Measurements from ENCODE around the gene HOXD8. TPM values are rescaled to one million over a fixed set of nuclear protein-coding genes. Genes with fewer than 3 reads are reported as not detected.

The HOXD8 gene
- total RNA-seq, 1 donor from 2014 or later: 2.8 TPM

DNA sequence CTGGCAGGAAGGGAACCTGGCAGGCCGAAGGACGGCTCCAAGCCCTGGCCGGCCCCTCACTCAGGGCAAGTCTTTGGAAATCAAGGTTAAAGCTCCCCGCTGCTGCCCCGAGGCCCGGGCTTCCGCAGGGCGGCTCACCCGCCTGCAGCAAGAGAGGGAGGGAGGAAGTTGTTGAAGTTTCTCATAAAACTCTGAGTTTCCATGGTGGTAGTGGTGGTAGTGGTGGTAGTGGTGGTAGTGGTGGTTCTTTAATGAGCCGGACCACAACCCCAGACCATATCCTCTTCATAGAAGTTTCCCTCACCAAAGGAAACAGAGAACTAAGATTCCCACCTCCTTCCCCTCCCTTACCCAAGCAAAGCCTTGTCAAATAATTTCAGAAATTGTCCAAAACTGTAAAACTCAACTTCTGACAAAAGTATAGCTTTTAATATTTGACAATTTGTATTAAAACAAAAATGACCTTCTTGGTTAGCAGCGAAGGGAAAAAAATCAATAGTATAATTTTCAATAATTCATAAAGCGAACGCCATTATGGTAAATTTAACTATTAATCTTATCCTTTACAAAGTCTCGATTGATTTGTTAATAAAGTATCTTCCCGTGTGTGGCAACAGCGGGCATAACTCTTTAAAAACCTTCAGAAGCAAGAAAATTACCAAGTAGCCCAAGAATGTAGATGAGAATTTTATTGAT lies 14.4 kb upstream of the HOXD8 start:
- TF ChIP-seq, protein P1, sequence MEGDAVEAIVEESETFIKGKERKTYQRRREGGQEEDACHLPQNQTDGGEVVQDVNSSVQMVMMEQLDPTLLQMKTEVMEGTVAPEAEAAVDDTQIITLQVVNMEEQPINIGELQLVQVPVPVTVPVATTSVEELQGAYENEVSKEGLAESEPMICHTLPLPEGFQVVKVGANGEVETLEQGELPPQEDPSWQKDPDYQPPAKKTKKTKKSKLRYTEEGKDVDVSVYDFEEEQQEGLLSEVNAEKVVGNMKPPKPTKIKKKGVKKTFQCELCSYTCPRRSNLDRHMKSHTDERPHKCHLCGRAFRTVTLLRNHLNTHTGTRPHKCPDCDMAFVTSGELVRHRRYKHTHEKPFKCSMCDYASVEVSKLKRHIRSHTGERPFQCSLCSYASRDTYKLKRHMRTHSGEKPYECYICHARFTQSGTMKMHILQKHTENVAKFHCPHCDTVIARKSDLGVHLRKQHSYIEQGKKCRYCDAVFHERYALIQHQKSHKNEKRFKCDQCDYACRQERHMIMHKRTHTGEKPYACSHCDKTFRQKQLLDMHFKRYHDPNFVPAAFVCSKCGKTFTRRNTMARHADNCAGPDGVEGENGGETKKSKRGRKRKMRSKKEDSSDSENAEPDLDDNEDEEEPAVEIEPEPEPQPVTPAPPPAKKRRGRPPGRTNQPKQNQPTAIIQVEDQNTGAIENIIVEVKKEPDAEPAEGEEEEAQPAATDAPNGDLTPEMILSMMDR (conservative IDR thresholded peaks at IDR 0.05): no peak

DNA sequence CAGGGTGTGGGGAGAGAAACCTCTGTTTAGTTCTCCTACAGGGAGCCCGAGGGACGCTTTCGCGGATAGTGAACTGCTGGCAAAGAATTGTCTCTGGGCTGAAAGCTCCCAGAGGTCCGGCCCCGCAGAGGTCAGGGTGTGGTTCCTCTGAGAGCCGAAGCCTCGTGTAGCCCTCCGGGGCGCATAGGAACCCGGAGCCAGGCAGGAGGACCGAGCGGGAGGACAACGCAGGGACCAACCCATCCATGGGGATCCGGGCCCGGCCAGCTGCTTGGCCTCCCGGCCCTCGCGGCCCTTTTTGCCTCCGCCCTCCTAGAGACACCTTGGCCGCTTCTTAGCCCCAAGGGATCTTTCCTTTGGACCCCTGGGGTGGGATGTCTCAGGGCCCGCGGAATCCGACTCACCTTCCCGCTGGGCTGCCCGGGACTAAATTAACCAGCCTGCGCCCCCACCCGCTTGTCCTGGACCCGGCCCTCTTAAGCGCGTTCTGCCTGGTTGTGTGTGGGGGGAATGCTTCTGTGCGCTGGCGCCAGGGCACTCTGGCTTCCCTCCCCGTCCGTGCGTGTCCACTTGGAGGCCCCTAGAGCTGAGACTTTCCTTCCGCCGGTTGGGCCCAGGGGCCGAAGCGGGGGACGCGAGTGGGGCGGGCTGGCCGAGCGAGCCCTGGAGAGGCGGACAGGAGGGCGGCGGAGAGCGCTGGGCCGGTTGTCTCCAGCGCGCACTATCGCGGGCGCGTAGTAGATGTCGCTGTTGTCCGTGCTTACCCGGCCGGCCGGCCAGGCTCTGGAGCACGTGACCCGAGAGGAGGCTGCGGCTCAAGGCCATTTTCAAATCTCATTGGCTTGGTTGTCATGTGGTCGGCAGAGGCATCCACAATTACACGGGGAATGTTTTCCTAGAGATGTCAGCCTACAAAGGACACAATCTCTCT lies 13.4 kb upstream of the HOXD8 start, which contains the start of gene HOXD10:
TSS of gene HOXD10 (plus strand) at position 896 of the 931 bp plus-strand sequence. CDS start 56 bp downstream, outside the sequence.
- Mint-ChIP-seq H3K27me3 (peaks cover 99% of the 10 kb centered on the region), H3K9me3 (peaks cover 6% of the 10 kb centered on the region), H3K4me3 (peak within 1 kb of the TSS; percentile 58), H3K36me3 (peaks cover 9% of the 10 kb centered on the region), H3K4me1 (ENCODE audit: unreplicated experiment) (no peaks in the 10 kb centered on the region), H3K27ac (no peak within 1 kb of the TSS)
- TF ChIP-seq, protein P1 (conservative IDR thresholded peaks at IDR 0.05): peak; percentile 51
- DNase-seq (ENCODE audit: extremely low spot score, unreplicated experiment): no peak

More for the DNA sequence above, 14.4 kb upstream of the HOXD8 start:
- no peak overlapping the region for H3K27ac Mint-ChIP-seq
- H3K4me3 Mint-ChIP-seq: no peak overlapping the region
- peaks cover 6% of the 10 kb centered on the region for H3K9me3 Mint-ChIP-seq
- peaks cover 9% of the 10 kb centered on the region for H3K36me3 Mint-ChIP-seq
- DNase-seq (ENCODE audit: extremely low spot score, unreplicated experiment): peak; percentile 54
- peaks cover 99% of the 10 kb centered on the region for H3K27me3 Mint-ChIP-seq
- H3K4me1 Mint-ChIP-seq (ENCODE audit: unreplicated experiment): no peaks in the 10 kb centered on the region

DNA sequence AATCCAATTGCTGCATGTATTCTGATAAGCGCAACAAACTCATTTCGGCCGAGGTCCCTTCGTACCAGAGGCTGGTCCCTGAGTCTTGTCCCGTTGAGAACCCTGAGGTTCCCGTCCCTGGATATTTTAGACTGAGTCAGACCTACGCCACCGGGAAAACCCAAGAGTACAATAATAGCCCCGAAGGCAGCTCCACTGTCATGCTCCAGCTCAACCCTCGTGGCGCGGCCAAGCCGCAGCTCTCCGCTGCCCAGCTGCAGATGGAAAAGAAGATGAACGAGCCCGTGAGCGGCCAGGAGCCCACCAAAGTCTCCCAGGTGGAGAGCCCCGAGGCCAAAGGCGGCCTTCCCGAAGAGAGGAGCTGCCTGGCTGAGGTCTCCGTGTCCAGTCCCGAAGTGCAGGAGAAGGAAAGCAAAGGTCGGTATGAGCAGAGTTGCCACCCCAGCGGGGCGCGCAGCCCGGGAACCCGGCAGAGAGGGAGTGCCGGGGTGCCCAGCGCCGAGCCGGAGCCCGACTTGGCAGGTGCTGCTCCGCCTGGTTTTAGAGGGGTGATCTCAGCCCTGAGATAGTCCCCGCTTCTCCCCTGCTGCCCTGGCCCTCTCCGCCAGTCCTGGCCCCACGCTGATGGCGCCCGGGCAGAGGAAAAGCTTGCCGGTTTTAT lies 12.2 kb upstream of the HOXD8 start:
- peaks cover 9% of the 10 kb centered on the region for H3K36me3 Mint-ChIP-seq
- no peak for DNase-seq (ENCODE audit: extremely low spot score, unreplicated experiment)
- H3K4me3 Mint-ChIP-seq: no peak overlapping the region
- H3K27me3 Mint-ChIP-seq: peaks cover 97% of the 10 kb centered on the region
- H3K9me3 Mint-ChIP-seq: peaks cover 6% of the 10 kb centered on the region
- TF ChIP-seq, protein P1 (conservative IDR thresholded peaks at IDR 0.05): no peak
- H3K27ac Mint-ChIP-seq: no peak overlapping the region
- H3K4me1 Mint-ChIP-seq (ENCODE audit: unreplicated experiment): no peaks in the 10 kb centered on the region

- DNase-seq (ENCODE audit: extremely low spot score, unreplicated experiment): no peak
- Mint-ChIP-seq H3K36me3 (peaks cover 9% of the 10 kb centered on the region), H3K4me3 (peak overlapping the region; percentile 28), H3K4me1 (ENCODE audit: unreplicated experiment) (no peaks in the 10 kb centered on the region), H3K27me3 (peaks cover 95% of the 10 kb centered on the region), H3K9me3 (peaks cover 6% of the 10 kb centered on the region), H3K27ac (no peak overlapping the region)
- TF ChIP-seq, protein P1 (conservative IDR thresholded peaks at IDR 0.05): no peak
These were observed 11.6 kb upstream of the HOXD8 start for GRCh38 chr2:176117823-176118371.

Data from type B pancreatic cell (in vitro differentiated cells).